WTC11 (cell line): ENCODE results near the gene HCAR2.
"Not testable (repeated sequence)": the region's sequence is repeated elsewhere in the genome, so short reads cannot be mapped to it uniquely, and the experiment has no call there.

Experiments
- NR2C2 ChIP-seq: sonication (generic); formaldehyde crosslinking; IDR thresholded peaks from 2 replicates; pipeline ENCODE4 v1.8.0; 2022; ENCODE audit warnings: mild to moderate bottlenecking, missing genetic modification reagents
- SMAD4 ChIP-seq: sonication (generic); formaldehyde crosslinking; IDR thresholded peaks from 2 replicates; pipeline ENCODE4 v1.8.0; 2022; ENCODE audit warnings: mild to moderate bottlenecking, missing genetic modification reagents
- TF ChIP-seq, protein P1 (sequence below): fragments of 200-600 bp; IDR thresholded peaks from 2 replicates; pipeline ENCODE4 v1.8.0; 2022; ENCODE audit warnings: antibody characterized with exemption
- TF ChIP-seq, protein P2 (sequence below): sonication (generic); formaldehyde crosslinking; IDR thresholded peaks from 2 replicates; pipeline ENCODE4 v1.8.0; 2023; ENCODE audit warnings: missing genetic modification reagents, mild to moderate bottlenecking, borderline replicate concordance
- TF ChIP-seq, protein P3 (sequence below): sonication (generic); formaldehyde crosslinking; IDR thresholded peaks from 2 replicates; pipeline ENCODE4 v1.8.1; 2023; ENCODE audit warnings: mild to moderate bottlenecking, missing genetic modification reagents, moderate library complexity

DNA sequence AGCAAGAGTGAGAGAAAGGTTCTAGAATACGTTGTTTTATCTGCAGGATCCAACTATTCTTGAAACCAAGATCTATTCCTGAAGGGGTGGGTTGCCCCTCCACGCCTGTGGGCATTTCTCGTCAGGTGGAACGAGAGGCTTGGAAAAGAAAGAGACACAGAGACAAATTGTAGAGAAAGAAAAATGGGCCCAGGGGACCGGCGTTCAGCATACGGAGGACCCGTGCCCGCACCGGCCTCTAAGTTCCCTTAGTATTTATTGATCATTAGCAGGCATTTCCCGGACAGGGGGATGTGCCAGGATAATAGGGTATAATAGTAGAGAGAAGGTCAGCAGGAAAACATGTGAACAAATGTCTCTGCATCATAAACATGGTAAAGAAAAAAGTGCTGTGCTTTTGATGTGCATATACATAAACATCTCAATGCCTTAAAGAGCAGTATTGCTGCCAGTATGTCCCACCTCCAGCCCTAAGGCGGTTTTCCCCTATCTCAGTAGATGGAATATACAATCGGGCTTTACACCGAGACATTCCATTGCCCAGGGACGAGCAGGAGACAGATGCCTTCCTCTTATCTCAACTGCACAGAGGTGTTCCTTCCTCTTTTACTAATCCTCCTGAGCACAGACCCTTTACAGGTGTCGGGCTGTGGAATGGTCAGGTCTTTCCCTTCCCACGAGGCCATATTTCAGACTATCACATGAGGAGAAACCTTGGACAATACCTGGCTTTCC, 47.8 kb upstream of the HCAR2 start:
- TF ChIP-seq, protein P1, sequence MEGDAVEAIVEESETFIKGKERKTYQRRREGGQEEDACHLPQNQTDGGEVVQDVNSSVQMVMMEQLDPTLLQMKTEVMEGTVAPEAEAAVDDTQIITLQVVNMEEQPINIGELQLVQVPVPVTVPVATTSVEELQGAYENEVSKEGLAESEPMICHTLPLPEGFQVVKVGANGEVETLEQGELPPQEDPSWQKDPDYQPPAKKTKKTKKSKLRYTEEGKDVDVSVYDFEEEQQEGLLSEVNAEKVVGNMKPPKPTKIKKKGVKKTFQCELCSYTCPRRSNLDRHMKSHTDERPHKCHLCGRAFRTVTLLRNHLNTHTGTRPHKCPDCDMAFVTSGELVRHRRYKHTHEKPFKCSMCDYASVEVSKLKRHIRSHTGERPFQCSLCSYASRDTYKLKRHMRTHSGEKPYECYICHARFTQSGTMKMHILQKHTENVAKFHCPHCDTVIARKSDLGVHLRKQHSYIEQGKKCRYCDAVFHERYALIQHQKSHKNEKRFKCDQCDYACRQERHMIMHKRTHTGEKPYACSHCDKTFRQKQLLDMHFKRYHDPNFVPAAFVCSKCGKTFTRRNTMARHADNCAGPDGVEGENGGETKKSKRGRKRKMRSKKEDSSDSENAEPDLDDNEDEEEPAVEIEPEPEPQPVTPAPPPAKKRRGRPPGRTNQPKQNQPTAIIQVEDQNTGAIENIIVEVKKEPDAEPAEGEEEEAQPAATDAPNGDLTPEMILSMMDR = not testable (repeated sequence)
- TF ChIP-seq, protein P2, sequence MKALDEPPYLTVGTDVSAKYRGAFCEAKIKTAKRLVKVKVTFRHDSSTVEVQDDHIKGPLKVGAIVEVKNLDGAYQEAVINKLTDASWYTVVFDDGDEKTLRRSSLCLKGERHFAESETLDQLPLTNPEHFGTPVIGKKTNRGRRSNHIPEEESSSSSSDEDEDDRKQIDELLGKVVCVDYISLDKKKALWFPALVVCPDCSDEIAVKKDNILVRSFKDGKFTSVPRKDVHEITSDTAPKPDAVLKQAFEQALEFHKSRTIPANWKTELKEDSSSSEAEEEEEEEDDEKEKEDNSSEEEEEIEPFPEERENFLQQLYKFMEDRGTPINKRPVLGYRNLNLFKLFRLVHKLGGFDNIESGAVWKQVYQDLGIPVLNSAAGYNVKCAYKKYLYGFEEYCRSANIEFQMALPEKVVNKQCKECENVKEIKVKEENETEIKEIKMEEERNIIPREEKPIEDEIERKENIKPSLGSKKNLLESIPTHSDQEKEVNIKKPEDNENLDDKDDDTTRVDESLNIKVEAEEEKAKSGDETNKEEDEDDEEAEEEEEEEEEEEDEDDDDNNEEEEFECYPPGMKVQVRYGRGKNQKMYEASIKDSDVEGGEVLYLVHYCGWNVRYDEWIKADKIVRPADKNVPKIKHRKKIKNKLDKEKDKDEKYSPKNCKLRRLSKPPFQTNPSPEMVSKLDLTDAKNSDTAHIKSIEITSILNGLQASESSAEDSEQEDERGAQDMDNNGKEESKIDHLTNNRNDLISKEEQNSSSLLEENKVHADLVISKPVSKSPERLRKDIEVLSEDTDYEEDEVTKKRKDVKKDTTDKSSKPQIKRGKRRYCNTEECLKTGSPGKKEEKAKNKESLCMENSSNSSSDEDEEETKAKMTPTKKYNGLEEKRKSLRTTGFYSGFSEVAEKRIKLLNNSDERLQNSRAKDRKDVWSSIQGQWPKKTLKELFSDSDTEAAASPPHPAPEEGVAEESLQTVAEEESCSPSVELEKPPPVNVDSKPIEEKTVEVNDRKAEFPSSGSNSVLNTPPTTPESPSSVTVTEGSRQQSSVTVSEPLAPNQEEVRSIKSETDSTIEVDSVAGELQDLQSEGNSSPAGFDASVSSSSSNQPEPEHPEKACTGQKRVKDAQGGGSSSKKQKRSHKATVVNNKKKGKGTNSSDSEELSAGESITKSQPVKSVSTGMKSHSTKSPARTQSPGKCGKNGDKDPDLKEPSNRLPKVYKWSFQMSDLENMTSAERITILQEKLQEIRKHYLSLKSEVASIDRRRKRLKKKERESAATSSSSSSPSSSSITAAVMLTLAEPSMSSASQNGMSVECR (CRISPR knock-in tag) = not testable (repeated sequence)
- TF ChIP-seq NR2C2, SMAD4 (CRISPR knock-in tag): not testable (repeated sequence)
- TF ChIP-seq, protein P3, sequence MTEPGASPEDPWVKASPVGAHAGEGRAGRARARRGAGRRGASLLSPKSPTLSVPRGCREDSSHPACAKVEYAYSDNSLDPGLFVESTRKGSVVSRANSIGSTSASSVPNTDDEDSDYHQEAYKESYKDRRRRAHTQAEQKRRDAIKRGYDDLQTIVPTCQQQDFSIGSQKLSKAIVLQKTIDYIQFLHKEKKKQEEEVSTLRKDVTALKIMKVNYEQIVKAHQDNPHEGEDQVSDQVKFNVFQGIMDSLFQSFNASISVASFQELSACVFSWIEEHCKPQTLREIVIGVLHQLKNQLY = not testable (repeated sequence)
